GM06990 (cell line): Measurements from ENCODE around the gene CNN2.

Experiments
- DNase-seq: peaks from one replicate; pipeline ENCODE4 v3.0.0-alpha.2; 2011; ENCODE audit not compliant: insufficient read length; ENCODE audit errors: extremely low read depth
- H3K27me3 ChIP-seq: replicated peaks from 2 replicates; pipeline ENCODE4 v1.6.0; 2011; ENCODE audit warnings: low read length; ENCODE audit not compliant: control insufficient read depth, insufficient read depth
- H3K36me3 ChIP-seq: 2 replicates; pipeline ENCODE4 v1.5.1; 2011; ENCODE audit warnings: low read length; ENCODE audit not compliant: control insufficient read depth, insufficient read depth
- H3K4me3 ChIP-seq: replicated peaks from 2 replicates; pipeline ENCODE4 v1.5.1; 2011; ENCODE audit warnings: low read depth, mild to moderate bottlenecking, control low read depth, low read length
- TF ChIP-seq, protein P1 (sequence below): IDR thresholded peaks from 2 replicates; pipeline ENCODE4 v1.5.1; 2011; ENCODE audit warnings: low read length, control low read depth, mild to moderate bottlenecking, inconsistent platforms; ENCODE audit not compliant: insufficient read depth, poor library complexity, severe bottlenecking

CNN2 gene

DNA sequence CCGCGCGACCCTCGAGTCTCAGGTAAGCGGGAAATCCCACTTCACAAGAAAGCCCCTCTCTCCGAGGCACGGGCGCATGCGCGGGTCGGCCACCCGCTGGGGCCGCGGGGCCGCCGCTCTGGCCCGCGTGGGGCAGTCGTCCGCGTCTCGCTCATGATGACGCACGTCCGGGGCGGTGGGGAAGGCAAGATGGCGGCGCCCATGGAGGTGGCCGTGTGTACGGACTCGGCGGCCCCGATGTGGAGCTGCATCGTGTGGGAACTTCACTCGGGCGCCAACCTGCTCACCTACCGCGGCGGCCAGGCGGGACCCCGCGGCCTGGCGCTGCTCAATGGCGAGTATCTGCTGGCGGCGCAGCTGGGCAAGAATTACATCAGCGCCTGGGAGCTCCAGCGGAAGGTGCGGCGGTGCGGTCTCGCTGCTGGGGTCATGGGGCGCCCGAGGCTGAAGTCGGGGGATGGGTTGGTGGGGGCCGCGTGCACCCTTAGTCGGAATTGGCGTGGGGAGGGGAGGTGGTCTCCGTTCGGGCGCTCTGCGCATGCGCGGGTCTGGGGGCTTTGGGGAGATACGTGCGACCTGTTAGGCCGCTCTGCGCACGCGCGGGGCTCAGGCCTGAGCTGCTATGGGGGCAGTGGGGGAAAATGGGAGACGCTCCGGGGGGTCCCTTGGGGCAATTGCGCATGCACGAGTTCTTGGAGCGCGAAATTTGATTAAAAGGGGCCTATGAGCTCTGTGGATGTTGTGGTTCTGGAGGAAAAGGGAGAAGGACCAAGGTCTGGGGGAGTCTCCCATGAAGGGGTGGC is 42.0 kb upstream of the CNN2 start, which contains the start of gene WDR18:
Gene WDR18 (plus strand): TSS at position 181 of the 803 bp plus-strand sequence. CDS start 9 bp downstream, at position 190.
- TF ChIP-seq, protein P1, sequence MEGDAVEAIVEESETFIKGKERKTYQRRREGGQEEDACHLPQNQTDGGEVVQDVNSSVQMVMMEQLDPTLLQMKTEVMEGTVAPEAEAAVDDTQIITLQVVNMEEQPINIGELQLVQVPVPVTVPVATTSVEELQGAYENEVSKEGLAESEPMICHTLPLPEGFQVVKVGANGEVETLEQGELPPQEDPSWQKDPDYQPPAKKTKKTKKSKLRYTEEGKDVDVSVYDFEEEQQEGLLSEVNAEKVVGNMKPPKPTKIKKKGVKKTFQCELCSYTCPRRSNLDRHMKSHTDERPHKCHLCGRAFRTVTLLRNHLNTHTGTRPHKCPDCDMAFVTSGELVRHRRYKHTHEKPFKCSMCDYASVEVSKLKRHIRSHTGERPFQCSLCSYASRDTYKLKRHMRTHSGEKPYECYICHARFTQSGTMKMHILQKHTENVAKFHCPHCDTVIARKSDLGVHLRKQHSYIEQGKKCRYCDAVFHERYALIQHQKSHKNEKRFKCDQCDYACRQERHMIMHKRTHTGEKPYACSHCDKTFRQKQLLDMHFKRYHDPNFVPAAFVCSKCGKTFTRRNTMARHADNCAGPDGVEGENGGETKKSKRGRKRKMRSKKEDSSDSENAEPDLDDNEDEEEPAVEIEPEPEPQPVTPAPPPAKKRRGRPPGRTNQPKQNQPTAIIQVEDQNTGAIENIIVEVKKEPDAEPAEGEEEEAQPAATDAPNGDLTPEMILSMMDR = no peak

DNA sequence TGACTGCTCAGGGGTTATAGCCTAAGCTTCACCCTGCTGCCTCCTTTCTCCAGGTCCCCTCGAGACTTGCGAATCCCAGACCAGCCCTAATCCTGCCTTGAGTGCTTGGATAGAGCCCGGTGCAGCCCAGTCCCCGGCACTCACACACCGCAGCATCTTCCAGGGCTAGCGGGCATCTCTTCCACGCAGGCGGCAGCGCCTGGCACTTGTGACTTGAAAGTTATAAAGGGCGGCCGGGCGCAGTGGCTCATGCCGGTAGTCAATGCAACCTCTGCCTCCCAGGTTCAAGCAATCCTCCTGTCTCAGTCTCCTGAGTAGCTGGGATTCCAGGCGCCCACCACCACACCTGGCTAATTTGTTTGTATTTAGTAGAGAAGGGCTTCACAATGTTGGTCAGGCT is 40.3 kb upstream of the CNN2 start:
- Histone ChIP-seq H3K36me3 (peaks cover 18% of the 10 kb centered on the region), H3K27me3 (no peaks in the 10 kb centered on the region), H3K4me3 (no peak overlapping the region)
- DNase-seq = no peak
- TF ChIP-seq, protein P1 = no peak

More for the DNA sequence above, 42.0 kb upstream of the CNN2 start, which contains the start of gene WDR18:
- no peaks in the 10 kb centered on the region for H3K27me3 ChIP-seq
- H3K36me3 ChIP-seq = peaks cover 11% of the 10 kb centered on the region
- peak within 1 kb of the TSS; percentile 95 for H3K4me3 ChIP-seq
- peak; percentile 94 for DNase-seq

DNA sequence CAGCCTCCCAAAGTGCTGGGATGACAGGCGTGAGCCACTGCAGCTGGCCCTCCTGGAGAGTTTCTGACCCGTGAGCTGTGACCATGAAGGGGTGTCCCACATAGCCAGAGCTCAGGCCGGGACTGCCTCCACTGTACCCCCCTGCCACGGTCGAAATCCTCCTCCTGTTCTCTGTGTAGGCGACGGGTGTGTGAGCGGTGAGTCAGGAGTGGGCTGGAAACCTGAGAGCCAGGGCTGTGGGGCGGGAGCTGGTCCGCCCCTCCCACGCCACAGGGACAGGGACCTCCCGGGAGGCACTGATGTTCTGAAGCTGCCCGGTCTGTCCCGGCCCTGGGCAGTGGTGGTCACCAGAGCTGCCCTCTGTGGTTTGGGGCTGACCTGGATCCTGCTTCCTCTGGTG is 38.3 kb upstream of the CNN2 start:
- H3K36me3 ChIP-seq = peaks cover 19% of the 10 kb centered on the region
- TF ChIP-seq, protein P1 = no peak
- no peak for DNase-seq
- H3K4me3 ChIP-seq = no peak overlapping the region
- no peaks in the 10 kb centered on the region for H3K27me3 ChIP-seq

DNA sequence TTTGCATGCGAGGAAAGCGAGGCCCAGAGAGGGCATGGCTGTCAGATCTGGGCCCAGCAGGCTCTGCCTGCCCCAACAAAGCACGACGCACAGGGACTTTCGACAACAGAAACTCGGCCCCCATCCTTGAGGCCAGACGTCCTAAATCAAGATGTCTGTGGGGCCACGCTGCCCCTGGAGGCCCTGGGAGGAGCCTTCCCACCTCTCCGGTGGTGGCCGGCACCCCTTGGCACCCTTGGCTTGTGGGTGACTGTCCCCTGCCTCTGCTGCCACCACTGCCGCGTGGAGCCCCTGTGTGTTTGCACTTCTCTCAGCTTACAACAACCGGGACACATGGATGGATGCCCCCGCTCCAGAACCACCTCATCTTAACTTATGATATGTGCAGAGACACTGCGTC is 37.9 kb upstream of the CNN2 start:
- TF ChIP-seq, protein P1 = no peak
- Histone ChIP-seq H3K36me3 (peaks cover 20% of the 10 kb centered on the region), H3K27me3 (no peaks in the 10 kb centered on the region), H3K4me3 (no peak overlapping the region)
- no peak for DNase-seq

DNA sequence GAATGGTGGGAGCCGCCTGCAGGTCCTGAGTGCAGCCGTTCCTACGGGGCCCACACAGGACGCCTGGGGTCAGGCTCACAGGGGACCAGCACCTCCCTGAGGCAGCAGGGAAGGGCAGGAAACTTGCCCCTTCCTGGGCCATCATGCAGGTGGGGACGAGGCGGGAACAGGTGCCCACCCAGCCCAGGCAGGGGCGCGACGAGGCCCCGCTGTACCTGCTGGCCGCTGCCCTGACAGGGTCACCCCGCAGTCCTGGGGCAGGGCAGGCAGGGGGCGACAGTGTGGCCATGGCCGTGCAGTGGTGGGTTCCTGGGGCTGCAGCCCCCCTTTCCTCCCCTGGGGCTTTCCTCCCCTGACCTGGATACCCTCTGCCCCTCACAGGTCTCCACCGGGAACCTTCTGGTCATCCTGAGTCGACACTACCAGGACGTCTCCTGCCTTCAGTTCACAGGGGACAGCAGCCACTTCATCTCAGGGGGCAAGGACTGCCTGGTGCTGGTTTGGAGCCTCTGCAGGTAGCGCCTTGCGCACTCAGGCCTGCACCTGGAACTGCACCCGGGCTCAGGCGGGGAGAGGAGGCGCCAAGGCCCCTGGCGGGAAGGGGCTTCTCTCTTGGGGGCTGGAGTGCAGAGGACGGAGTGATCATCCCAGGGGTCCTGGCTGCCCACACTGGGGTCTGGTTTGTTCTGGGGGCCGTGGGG is 36.9 kb upstream of the CNN2 start:
- no peak for DNase-seq
- TF ChIP-seq, protein P1 = peak; percentile 10
- H3K27me3 ChIP-seq = no peaks in the 10 kb centered on the region
- H3K4me3 ChIP-seq = no peak overlapping the region
- peaks cover 20% of the 10 kb centered on the region for H3K36me3 ChIP-seq
